GM19324 (cell line): ENCODE data around the gene KCNIP4.

Experiments
- ATAC-seq: cut with Tn5 transposase; IDR thresholded peaks from one replicate; pipeline ENCODE4 v1.9.1; 2021; ENCODE audit warnings: mild to moderate bottlenecking, moderate library complexity; ENCODE audit not compliant: unreplicated experiment, low FRiP score

Gene KCNIP4

DNA sequence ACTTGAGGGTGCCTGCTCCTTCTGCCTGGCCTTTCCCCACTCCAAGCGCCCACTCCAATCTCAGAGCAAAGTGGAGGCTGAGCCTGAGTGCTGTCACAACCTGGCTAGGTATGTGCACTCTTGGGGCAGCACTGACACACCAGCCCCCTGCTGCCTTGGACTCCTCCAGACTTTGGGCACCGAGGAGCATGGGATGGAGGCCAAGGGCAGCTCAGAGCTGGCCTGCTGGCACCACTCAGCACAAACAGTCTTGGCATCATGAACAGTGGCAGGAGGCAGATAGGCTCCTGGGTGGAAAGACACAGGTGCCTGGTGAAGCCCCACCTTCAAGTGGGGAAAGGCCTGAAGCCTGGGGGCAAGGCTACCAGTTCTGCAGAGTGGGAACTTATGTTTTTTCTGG, 91.8 kb downstream of the KCNIP4 start:
- ATAC-seq: no peak

DNA sequence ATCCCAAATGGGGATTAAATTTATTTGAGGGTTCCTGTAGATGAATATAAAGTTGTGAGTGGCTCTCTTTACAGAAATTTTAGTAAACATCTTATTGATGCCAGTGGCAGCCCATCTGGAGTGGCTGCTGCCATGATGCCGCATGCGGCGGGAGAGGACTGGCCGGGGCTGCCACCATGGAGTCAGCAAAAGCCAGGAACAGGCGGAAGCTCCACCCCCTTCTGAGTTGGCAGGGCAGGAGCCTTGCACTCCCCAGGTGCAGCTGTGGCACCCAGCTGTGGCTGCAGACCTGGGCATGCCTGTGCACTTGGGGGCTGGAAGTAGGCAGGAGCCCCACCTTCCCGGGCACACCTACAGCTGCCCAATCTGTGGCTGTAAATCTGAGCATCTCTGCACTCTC, 92.3 kb downstream of the KCNIP4 start:
- ATAC-seq: no peak

DNA sequence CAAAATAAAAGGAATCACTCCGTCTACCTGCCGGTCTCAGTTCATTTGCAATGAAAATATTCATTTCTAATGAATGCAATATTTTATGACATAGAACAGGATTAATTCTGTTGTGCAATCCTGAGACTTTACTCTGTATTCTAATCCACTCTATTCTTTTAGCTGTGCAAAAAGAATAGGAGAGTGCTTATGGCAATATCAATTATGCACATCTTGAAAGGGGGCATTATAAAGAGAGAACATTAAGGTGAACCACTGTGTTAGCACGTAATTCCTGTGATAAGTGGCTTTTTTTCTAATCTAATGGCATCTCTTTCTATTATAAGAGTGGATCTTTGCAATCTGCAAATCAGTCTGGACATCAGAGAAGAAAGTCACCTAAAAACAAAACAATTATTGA, 99.5 kb downstream of the KCNIP4 start:
- ATAC-seq: no peak

DNA sequence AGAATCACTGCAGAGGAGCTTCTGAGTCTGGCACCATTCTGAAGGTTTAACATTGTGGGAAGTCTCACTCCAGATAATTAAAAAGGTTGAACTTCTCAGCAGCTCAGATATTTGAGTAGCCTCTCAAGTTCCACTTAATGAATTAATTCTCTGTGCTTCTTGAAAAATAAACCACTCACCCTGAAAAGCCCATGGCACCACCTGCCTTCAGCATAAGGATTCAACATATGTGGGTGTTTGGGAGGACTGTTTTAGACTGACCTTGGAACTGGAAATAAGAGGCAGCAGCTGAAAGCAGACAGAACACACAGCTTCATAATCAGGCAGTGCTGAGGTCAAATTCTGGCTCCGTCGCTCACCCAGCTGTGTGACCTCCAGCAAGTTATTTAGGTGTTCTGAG, 100.6 kb downstream of the KCNIP4 start:
- ATAC-seq: no peak

DNA sequence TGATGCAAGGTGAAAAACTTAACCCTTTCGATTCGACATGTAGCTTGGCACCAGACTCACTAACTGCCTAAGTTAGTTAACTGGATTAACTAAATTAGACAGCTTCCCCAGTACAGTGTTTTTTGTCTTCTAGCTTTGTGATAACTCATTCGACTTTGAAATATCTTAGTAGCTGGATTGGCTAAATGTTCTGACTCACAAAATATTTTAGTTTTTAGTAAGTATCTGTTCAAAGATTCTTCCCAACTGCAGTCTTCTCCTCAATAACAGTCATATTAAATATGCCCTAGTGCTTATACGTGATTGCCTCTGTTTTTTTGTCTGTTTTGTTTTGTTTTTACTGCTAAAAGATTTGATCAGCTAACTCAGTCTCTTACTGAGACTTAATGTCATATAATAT, 102.9 kb downstream of the KCNIP4 start:
- no peak for ATAC-seq

DNA sequence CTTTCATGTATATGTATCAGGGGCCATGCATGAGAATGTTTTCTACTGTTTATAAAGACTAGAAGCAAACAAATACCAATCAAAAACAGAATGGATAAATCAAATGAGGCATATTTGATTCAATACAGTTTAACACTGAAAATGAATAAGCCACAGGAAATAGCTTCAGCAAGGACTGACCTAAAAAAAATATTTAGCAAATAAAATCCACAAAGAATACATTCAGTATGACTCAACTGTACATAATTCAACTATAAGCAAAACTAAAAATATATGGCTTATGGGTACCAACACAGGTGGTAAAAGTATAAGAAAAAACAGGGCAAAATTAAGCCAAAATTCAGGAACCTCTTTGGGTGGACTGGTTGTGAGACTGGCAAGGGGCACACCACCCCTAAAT, 112.9 kb downstream of the KCNIP4 start:
- ATAC-seq: no peak

DNA sequence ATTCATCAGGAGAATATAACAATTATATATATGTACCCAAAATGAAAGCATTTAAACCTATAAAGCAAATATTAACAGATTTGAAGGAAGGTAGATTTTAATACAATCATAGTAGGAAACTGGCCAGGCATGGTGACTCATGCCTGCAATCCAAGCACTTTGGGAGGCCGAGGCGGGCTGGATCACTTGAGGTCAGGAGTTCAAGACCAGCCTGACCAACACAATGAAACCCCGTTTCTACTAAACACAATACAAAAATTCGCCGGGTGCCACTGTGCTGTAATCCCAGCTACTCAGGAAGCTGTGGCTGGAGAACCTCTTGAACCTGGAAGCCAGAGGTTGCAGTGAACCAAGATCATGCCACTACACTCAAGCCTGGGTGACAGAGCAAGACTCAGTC, 118.3 kb downstream of the KCNIP4 start:
- ATAC-seq: no peak

DNA sequence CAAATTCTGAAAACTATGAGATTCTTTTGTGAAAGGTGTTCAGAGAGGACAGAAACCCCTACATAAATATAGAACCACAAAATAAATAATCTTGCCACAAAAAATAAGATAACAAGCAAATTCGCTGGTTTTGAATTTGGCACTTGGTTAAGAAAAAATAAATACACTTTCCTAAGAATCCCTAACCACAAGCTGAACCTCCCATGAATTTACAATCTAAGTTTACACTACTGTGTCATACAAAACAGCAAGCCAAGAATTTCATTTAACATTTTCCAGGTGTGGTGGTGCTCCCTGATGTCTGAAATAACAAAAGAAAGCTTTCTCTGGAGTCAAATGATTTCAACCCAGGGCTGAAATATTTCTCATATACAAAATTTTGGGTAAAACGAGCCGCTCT, 121.0 kb downstream of the KCNIP4 start:
- ATAC-seq: no peak

DNA sequence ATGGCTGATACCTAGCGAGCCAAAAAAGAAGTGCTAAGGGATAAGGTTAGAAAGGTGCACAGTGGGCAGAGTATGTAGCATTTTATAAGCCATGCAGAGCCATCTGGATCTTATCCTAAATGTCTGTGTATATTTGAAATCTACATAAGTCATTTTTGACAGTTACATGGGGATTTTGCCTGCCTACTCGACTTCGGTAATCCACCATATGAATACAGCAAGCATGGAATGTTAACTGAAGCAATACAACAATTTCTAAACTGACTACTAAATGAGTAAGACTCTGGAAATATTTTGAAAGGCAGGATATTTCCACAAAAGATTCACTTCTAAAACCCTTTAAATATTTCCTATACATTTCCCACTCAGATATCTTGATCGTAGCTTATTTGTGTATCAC, 122.5 kb downstream of the KCNIP4 start:
- ATAC-seq: no peak

DNA sequence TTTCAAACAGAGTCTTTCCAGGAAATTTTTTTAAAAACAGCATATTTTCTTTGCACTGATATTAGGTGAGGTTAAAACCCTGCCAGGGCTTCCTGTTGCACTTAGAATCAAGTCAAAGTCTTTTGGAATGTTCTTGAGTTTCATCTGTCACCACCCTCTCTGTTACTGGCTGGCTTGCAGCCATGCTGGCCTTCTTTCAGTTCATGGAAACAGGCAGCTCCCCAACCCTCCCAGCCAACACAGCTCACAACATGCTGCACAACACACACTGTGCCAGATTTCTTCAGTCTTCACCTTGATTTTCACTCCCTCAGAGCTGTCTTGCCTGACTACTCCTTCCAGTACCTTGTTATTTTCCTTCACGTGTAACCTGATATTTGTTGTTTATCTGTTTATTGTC, 129.5 kb downstream of the KCNIP4 start:
- no peak for ATAC-seq

DNA sequence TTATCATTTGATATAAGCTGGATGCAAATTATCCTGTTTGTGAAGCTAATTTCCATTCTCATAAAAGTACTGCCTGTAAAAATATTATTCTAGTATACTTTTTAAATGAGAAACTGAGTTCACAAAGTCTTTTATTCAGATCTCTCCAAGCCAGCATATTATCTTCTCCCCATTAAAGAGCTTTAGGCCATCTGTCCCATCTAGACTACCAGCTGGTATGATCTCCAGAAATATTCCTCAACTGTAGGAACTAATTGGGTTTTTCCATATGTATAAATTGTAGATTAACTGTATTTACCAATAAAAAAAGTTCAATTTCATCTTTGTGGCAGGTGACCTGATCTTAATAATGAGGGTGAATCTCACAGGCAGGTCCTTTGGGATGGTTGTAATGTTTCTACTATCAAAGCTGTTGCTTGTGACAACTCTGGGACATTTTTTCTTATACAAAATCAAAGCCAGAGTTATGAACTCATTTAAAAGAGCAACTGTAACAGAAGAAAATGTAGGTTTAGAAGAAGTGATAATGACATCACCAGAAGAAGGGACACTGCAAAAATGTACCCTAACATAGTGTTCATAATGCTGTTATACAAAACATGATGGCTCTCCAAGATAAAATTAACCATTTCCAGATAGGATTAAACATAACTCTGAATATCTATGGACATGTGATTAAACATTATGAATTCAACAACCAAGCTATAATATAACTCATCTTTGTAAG, 132.8 kb downstream of the KCNIP4 start:
- no peak for ATAC-seq

DNA sequence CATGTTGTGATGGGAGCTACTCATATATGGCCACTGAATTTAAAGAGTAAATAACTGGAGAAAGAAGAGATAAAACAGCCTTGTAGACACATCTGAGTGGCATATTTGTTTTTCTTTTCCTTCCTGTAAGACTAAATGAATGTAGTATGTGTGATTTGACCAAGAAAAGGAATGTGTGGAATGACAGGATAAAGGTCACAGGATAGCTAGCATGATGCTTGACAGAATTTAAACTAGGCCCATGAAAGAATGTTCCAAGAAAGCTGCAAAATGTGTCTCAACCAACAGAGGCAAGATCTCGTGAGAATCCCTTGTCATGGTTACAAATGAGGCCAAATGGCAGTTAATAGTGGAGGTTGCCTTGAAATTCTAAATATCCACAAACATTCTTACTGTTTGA, 137.0 kb downstream of the KCNIP4 start:
- ATAC-seq: no peak

DNA sequence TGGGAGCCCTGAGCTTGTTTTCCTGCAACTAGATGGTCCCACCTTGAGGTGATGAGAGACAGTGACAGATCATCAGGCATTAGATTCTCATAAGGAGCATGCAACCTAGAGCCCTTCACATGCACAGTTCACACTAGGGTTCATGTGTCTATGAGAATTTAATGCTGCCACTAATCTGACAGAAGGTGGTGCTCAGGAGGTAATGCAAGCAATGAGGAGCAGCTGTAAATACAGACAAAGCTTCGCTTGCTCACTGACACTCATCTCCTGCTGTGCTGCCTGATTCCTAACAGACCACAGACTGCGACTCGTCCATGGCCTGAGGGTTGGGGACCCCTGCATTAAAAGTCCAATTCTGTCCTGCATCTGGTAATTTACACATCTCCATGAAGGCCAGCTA, 141.6 kb downstream of the KCNIP4 start:
- ATAC-seq: no peak

DNA sequence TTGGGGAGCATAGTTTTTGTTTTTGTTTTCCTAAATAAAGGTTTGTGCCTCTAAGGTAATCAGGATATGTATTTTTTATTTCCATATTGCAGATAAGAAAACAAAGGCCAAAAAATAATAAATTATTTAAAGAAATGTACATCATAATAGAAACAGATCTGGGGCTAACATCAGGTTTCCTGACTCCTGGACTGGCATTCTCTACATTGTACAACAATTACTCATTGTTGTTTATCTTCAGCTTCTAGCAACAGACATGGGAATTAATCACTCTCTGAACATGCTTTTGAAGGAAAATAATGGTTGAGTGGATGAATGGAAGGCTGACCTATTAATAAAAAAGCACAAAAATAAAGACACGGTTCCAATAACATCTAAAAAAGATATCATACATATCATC, 146.2 kb downstream of the KCNIP4 start:
- ATAC-seq: no peak

DNA sequence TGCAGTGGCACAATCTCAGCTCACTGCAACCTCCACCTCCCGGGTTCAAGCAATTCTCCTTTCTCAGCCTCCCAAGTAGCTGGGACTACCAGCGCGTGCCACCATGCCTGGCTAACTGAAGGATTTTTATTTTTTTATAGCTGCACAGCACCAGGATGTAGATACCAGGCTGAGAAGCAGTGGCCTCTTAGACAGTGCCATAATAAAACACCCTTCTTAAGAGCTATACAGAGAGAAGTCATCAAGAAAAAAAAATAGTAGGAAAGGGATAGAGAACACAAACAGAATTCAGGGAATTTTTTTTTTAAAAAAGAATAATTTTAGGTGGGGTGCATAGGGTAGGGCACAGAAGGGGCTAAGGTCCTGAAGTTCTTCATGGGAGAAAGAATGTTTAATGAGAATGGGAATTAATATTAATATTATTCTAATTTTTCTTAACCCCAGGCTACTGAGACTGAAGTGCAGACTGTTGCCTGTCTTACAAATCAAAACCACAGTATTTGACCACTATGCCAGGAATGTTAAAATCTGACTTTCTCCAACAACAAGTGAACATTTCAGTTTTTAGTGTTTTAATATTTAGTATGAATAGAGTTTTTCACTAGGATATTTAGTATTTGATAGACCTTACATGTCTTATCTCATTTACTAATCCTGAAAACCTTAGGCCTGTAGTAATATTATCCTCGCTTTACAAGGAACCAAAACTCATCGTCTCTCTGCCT, 146.7 kb downstream of the KCNIP4 start:
- ATAC-seq: no peak

DNA sequence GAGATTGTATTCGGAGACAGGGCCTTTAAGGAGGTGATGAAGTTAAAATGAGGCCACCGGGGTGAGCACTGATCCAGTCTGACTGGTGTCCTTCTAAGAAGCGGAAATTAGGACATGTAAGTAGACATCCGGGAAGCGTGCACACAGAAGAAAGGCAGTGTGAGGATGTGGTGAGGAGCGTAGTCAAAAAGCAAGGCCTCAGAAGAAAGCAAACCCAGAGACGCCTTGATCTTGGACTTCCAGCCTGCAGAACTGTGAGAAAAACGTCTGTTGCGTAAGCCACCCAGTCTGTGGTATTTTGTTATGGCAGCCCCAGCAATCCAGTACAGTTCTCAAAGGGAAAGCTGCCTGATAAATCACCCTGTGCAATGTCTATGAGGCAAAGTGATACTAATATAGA, 153.5 kb downstream of the KCNIP4 start:
- no peak for ATAC-seq

DNA sequence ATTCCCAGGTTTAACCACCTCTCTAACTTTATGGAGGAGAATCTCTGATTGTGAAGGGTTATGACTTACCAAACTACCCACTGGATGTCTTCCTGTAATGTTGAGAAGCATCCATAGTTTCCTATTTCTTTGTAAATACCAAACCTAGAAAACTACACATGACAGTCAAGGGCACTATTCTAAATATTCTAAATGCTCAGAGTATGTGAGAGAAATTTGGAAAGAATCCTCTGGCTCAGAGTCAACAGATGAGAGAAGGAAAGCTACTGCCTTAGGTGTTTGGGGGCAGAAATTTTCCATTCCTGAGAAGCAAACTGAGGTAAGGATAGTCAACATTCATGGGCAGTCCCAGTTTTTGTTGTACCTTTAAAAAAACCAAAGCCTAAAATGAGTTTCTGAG, 155.8 kb downstream of the KCNIP4 start:
- ATAC-seq: no peak

DNA sequence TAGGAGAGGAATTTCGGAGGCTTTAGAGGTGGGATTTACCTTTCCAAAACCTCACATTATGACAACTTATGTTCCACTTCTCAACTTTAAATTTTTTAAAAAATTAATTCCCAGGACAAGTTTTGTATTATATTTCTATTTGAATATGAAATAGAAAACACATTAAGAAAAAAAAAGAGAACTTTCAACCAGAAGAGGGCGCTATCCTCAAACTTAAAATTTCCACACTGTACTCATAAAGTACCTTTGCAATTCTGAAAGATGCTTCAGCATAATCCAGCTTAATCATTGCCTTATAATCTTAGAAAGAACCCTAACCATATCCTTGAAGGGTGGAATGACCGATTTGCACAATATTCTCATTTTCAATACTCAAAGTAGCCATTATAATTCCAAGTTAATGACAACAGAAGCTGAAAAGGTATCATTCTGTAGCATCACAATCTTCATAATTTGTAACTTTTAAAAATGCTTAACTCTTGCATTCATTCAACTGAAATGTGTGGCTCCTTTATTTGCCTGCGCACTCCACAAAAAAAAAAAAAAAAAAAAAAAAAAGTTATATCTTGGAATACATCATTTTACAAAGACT, 158.0 kb downstream of the KCNIP4 start:
- no peak for ATAC-seq

DNA sequence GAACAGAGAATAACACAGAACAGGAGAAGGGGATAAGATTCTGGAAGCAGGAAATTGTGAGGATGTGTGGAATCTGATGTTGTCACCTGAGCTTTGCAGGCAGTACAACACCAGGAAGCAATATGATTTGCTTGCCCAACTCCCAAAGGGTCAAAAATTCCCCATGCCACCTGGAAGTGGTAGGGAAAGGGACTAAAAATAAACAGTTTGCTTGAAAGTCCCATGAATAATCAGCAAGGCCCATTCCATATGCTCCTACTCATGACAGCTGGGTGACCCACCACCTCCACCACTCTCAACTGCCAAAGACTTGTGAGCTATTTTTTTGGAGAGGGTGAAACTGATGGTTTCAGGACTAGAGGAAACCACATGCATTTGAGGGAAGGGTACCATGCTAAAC, 168.4 kb downstream of the KCNIP4 start:
- ATAC-seq: no peak

DNA sequence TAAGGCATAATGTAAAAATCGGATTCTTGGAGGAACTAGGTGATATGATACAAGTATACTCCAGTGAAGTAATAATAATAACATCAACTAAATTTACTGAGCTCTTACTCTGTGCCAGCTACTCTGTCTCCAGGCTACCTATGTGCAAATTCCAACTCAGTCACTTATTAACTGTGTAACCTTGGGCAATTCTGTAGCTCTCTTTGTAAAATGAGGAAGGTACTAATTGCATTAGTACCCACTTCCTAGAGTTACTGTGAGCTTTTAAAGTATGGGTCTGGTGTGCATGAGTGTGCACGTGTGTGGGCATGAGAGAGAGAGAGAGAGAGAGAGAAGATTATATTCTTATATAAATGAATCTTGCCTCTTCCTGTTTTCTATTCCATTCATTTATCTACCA, 169.9 kb downstream of the KCNIP4 start:
- no peak for ATAC-seq

DNA sequence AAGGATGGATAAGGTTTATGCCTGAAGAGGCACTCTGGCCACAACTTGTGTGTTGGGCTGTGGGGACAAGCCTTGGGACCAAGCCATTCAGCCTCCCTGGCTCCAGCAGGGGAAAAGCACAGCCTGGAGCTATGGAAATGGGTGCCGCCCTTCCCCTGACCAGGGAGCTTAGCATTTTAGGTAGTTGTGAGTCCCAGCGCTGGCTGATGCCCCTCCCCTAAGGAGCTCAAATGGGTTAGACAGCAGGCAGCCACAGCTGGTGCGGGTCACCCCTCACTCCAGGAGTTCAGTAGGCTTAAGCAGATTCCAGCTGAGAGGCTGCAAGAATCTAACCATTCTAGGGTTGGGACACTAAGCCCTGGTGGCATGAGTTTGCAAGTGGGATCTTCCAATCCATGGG, 172.9 kb downstream of the KCNIP4 start:
- ATAC-seq: no peak
